Ovary (tissue), 3 donors: ENCODE measurements around the gene PALLD.

Experiments used
- EP300 ChIP-seq: sonication (generic); formaldehyde crosslinking; IDR thresholded peaks from one replicate; pipeline ENCODE4 v1.6.1; 2017; ENCODE audit warnings: antibody characterized with exemption
- TF ChIP-seq, protein P1 (sequence below), 3 donors: fragments of 450-650 bp in 2 of 3; fragments of 200-600 bp in 1 of 3; IDR thresholded peaks; one replicate each; pipeline versions ENCODE4 v1.5.1 to v1.8.0; 2016 to 2022; ENCODE audit warnings: antibody characterized with exemption in 3 of 3, mild to moderate bottlenecking in 1 of 3
- donor health status: DM: no; HTN: no; CAD: no.

DNA sequence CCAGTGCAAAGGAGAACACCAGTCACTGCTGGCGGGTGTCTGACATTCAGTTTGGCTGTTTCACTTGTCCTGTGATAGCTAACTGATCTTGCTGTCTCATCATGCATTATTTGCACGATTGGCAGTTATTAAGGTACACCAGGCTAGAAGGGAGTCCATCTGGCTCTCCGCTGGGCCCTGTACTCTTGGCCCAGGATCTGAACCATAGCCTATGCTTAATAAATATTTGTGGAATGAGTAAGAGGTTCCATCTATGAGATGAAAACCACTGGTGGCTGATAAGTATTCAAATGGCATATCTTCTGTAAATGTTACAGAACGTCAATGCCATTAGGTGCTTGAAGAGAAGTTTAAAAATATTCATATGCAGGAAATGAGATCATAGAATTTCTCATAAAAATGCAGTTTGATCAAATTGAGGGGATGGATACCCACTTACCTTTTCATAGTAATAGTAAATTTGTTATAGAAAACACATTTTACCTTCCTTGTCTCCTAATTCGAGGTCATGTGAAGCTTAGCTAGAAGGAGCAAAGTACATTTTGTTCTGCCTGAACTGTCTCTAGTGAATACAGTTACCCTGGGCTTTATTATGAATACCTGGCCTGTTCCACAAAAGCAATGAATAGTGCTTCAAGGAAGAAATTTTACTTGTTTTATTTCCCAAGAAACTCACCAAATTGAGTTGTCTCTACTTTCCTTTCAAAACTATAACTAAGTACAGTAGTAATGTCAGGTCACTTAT is 299.7 kb downstream of the PALLD start:
- TF ChIP-seq, protein P1, sequence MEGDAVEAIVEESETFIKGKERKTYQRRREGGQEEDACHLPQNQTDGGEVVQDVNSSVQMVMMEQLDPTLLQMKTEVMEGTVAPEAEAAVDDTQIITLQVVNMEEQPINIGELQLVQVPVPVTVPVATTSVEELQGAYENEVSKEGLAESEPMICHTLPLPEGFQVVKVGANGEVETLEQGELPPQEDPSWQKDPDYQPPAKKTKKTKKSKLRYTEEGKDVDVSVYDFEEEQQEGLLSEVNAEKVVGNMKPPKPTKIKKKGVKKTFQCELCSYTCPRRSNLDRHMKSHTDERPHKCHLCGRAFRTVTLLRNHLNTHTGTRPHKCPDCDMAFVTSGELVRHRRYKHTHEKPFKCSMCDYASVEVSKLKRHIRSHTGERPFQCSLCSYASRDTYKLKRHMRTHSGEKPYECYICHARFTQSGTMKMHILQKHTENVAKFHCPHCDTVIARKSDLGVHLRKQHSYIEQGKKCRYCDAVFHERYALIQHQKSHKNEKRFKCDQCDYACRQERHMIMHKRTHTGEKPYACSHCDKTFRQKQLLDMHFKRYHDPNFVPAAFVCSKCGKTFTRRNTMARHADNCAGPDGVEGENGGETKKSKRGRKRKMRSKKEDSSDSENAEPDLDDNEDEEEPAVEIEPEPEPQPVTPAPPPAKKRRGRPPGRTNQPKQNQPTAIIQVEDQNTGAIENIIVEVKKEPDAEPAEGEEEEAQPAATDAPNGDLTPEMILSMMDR (IDR thresholded peaks at IDR 0.05): no peak
- no peak for TF ChIP-seq EP300
